Measurements from ENCODE around the gene PGBD5. TPM values are rescaled to one million over a fixed set of nuclear protein-coding genes. Genes with fewer than 3 reads are reported as not detected.

PGBD5 gene
- total RNA-seq, 1 experiment from 2014 or later, result 21.6 TPM

DNA sequence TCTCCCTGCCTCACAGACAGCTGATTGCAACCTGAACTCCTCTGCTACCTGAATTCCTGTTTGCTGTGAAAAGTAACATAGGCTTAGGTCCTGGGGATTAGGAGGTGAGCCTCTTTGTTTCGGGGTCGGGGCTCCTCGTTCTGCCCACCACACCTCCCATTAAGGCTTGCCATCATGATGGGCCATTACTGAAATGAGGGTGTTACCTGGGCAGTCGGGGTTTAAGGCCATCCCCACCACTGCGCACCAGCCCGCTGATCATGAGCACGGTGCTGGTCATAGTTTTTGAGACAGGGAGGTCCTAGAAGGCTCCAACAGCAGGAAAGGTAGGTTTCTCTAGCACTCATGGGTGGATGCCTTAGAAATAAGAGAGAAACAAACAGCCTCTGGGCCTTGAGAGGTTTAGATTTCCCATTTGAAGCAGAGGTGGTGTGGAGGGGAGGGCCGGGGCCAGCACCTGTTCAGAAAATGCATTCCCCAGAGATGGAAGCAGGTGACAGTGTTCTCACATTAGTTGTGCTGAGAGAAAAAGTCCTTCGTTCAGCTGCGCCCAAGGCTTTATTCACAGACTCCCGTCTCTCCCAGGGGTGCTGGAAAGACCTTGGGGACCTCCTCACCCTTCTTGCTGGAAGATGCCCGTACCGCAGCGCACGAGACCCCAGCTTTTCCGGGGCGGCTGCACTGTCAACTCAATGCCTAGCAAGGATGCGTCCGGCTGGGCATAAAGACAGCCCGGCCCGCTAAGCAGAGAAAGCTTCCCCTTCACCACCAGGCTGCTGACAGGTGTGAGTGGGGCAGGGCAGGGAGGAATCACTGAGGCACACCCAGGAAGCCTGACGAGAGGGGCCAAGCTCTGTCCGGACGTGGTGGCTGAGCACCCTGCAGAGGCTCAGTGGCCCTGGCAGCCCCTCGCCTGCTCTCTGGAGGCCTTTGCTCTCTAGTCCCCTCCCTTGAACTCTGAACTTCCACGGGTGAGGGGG lies 125.5 kb downstream of the PGBD5 start:
- peaks cover 14% of the 10 kb centered on the region for H3K4me1 ChIP-seq
- H3K9me3 ChIP-seq (replicated peaks), result no peaks in the 10 kb centered on the region
- no peaks in the 10 kb centered on the region for H3K27me3 ChIP-seq
- H3K4me3 ChIP-seq, result no peak overlapping the region
- DNase-seq, result no peak
- H3K27ac ChIP-seq, result no peak overlapping the region
- no peaks in the 10 kb centered on the region for H3K36me3 ChIP-seq

DNA sequence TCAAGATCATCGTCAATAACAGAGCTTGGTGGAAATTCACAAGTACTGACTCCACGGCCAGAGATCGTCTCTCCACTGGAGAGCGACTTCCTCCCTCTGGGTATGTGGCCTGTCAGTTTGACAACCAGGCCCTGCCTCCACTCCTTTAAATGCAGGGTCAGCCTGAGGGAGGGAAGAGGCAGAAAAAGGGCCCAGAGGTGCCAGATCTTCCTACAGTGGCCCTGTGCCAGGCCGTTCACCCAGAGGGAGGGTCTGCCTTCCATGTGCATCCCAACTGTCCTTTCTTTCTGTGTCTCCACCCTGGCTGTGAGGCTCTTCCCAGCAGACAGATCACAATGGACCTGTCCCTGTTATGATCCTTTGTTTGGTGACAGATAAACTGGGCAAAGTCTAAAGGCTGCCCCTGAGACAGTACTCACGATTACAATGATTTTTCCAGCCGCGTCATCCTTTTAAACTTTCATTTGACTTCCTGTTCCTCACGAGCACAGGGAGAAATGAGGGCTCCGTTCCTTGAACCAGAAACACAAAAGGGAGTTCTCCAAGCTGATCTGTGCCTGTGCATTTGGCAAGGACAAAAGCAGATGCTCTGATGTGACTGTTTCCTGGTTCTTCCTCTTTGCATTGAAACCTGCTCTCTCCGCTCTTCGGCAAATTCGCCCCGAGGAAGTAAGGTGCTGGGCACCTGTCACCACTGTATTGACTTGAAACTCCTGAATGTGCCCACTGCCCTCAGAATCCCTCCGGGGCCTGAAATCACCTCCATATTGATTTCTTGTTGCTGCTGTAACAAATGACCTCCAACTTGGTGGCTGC lies 126.7 kb downstream of the PGBD5 start:
- no peak for DNase-seq
- H3K27ac ChIP-seq, result no peak overlapping the region
- H3K9me3 ChIP-seq (replicated peaks), result no peaks in the 10 kb centered on the region
- H3K4me1 ChIP-seq, result peaks cover 12% of the 10 kb centered on the region
- H3K27me3 ChIP-seq, result no peaks in the 10 kb centered on the region
- no peak overlapping the region for H3K4me3 ChIP-seq
- H3K36me3 ChIP-seq, result no peaks in the 10 kb centered on the region

DNA sequence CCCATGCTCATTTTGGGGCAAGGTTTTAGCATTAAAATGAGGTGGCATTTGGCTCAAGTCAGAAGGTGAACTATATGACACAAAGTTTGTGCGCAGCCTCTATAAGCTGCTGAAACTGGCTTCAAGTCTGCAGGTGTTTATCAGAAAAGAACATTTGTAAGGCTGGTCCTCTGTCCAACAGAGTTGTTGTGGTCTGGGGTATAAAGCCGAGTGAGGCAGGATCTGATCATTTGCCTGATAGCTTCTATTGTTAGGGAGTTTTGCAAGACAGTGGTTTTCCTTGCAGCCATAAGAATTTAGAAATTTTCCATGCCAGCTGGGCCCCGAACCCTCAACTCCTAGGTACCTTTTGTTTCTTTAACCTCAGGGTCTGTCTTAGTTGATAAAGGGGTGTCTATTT lies 130.8 kb downstream of the PGBD5 start:
- no peaks in the 10 kb centered on the region for H3K36me3 ChIP-seq
- H3K4me1 ChIP-seq, result no peaks in the 10 kb centered on the region
- no peak overlapping the region for H3K4me3 ChIP-seq
- no peak overlapping the region for H3K27ac ChIP-seq
- H3K9me3 ChIP-seq (replicated peaks), result no peaks in the 10 kb centered on the region
- no peak for DNase-seq
- no peaks in the 10 kb centered on the region for H3K27me3 ChIP-seq

GRCh38 chr1:230293390-230293700 lies 132.8 kb downstream of the PGBD5 start:
- no peaks in the 10 kb centered on the region for H3K27me3 ChIP-seq
- no peak overlapping the region for H3K4me3 ChIP-seq
- H3K4me1 ChIP-seq, result no peaks in the 10 kb centered on the region
- no peaks in the 10 kb centered on the region for H3K36me3 ChIP-seq
- H3K9me3 ChIP-seq (replicated peaks), result no peaks in the 10 kb centered on the region
- no peak for DNase-seq
- H3K27ac ChIP-seq, result no peak overlapping the region

- Histone ChIP-seq H3K27me3 (no peaks in the 10 kb centered on the region), H3K4me3 (no peak overlapping the region), H3K36me3 (no peaks in the 10 kb centered on the region), H3K27ac (no peak overlapping the region), H3K9me3 (replicated peaks) (no peaks in the 10 kb centered on the region), H3K4me1 (no peaks in the 10 kb centered on the region)
- no peak for DNase-seq
Observed at GRCh38 chr1:230292689-230293389, 133.3 kb downstream of the PGBD5 start.

GRCh38 chr1:230291731-230292620 lies 134.2 kb downstream of the PGBD5 start:
- H3K4me1 ChIP-seq, result no peaks in the 10 kb centered on the region
- no peak overlapping the region for H3K4me3 ChIP-seq
- H3K36me3 ChIP-seq, result no peaks in the 10 kb centered on the region
- no peak overlapping the region for H3K27ac ChIP-seq
- H3K27me3 ChIP-seq, result no peaks in the 10 kb centered on the region
- DNase-seq, result no peak
- no peaks in the 10 kb centered on the region for H3K9me3 ChIP-seq (replicated peaks)

DNA sequence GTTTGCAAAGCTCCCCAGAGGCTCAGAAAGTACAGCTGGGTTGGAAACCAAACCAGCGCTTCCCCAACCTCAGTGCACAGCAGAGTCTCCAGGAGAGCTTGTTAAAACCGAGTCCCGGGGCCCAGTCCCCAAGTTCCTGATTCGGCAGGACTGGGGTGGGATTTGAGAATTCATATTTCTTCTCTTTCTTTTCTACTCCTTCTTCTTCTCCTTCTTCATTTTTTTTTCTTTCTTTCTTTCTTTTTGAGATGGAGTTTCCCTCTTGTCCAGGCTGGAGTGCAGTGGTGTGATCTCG lies 136.8 kb downstream of the PGBD5 start:
- H3K36me3 ChIP-seq, result no peaks in the 10 kb centered on the region
- H3K4me1 ChIP-seq, result no peaks in the 10 kb centered on the region
- DNase-seq, result no peak
- H3K9me3 ChIP-seq (replicated peaks), result no peaks in the 10 kb centered on the region
- H3K27ac ChIP-seq, result no peak overlapping the region
- H3K27me3 ChIP-seq, result no peaks in the 10 kb centered on the region
- no peak overlapping the region for H3K4me3 ChIP-seq

DNA sequence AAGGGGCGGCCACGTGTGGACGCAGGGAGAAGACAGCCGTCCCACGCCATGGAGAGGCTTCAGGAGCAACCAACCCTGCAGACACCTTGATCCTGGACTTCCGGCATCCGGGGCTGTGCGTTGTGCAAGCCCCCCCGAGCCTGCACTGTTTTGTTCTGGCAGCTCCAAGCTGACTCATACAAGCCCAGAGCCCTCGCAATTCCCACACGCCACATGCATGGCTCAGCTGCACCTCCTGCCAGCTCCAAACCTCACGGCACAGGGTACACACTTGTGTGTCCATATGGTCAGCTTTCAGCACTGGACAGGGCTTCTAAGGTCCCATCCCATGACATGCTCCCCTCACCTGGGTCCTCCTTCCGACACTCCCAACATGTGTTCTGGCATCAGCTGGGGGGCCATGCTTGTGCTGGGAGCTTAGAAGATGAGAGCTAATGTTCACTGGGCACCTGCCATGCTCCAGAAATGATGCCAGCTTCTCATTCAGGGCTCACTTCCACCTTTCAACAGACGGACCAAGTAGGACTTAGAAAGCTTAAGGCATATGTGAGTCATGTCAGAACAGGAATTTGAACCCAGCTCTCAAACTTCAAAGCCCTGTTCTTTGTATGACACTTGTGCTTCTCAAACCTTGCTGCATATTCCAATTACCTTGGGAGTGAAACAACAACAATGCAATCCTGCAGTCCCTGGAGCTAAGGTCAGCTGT lies 137.3 kb downstream of the PGBD5 start:
- Histone ChIP-seq H3K27me3 (no peaks in the 10 kb centered on the region), H3K9me3 (replicated peaks) (no peaks in the 10 kb centered on the region), H3K4me3 (no peak overlapping the region), H3K27ac (no peak overlapping the region), H3K4me1 (no peaks in the 10 kb centered on the region), H3K36me3 (no peaks in the 10 kb centered on the region)
- no peak for DNase-seq

DNA sequence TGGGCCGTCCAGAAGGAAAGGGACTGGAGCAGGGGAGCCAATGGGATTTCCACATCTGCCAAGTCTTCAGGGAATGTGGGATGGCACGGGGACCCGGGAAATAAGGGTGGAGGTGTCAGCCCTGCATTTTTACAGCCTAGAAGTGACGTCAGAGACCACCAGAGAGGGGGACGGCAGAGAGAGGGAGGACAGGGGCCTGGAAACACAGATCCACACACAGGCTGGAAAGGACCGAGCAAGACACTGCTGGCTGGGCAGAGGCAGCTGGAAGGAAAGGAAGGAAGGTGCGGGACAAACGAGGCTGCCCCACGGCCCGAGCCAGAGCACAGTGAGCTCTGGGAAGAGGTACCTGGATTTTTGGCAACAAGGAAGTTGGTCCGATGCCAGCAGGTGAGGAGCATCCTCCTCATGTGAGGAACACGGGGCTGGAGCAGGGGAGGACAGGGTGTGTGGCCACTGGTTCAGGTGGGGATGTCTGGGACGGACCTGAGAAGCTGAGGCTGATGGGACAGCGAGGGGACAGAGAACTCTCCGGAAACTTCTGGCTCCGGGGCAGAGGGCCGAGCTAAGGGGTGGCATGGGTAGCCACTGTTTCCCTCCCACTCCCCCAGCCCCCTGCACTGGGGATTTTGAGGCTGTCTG lies 138.3 kb downstream of the PGBD5 start:
- no peaks in the 10 kb centered on the region for H3K4me1 ChIP-seq
- H3K27ac ChIP-seq, result no peak overlapping the region
- H3K9me3 ChIP-seq (replicated peaks), result no peaks in the 10 kb centered on the region
- no peaks in the 10 kb centered on the region for H3K36me3 ChIP-seq
- H3K4me3 ChIP-seq, result no peak overlapping the region
- no peak for DNase-seq
- no peaks in the 10 kb centered on the region for H3K27me3 ChIP-seq

- no peak for DNase-seq
- H3K27ac ChIP-seq, result no peak overlapping the region
- no peak overlapping the region for H3K4me3 ChIP-seq
- H3K27me3 ChIP-seq, result no peaks in the 10 kb centered on the region
- no peaks in the 10 kb centered on the region for H3K9me3 ChIP-seq (replicated peaks)
- no peaks in the 10 kb centered on the region for H3K4me1 ChIP-seq
- no peaks in the 10 kb centered on the region; the same call in 1 of the 2 replicates for H3K36me3 ChIP-seq
Observed at GRCh38 chr1:230286890-230287269, 139.3 kb downstream of the PGBD5 start.

GRCh38 chr1:230286166-230286889 lies 139.8 kb downstream of the PGBD5 start:
- H3K4me1 ChIP-seq, result no peaks in the 10 kb centered on the region
- H3K27ac ChIP-seq, result no peak overlapping the region
- no peaks in the 10 kb centered on the region for H3K27me3 ChIP-seq
- H3K4me3 ChIP-seq, result no peak overlapping the region
- H3K9me3 ChIP-seq (replicated peaks), result no peaks in the 10 kb centered on the region
- no peaks in the 10 kb centered on the region; the same call in 1 of the 2 replicates for H3K36me3 ChIP-seq
- no peak for DNase-seq

- DNase-seq, result no peak
- H3K27ac ChIP-seq, result no peak overlapping the region
Observed at GRCh38 chr1:230285351-230285750, 140.8 kb downstream of the PGBD5 start.

GRCh38 chr1:230284891-230285290 lies 141.2 kb downstream of the PGBD5 start:
- H3K4me3 ChIP-seq, result no peak overlapping the region
- H3K9me3 ChIP-seq (replicated peaks), result no peaks in the 10 kb centered on the region
- no peaks in the 10 kb centered on the region for H3K27me3 ChIP-seq
- no peaks in the 10 kb centered on the region for H3K4me1 ChIP-seq
- no peak for DNase-seq
- no peaks in the 10 kb centered on the region; the same call in 1 of the 2 replicates for H3K36me3 ChIP-seq
- H3K27ac ChIP-seq, result no peak overlapping the region

More at GRCh38 chr1:230285351-230285750, 140.8 kb downstream of the PGBD5 start:
- Histone ChIP-seq H3K4me1 (no peaks in the 10 kb centered on the region), H3K36me3 (no peaks in the 10 kb centered on the region; the same call in 1 of the 2 replicates), H3K9me3 (replicated peaks) (no peaks in the 10 kb centered on the region), H3K27me3 (no peaks in the 10 kb centered on the region), H3K4me3 (no peak overlapping the region)
